B cell (primary cell): ENCODE data around the gene TRIM31. TPM values are rescaled to one million over a fixed set of nuclear protein-coding genes. Genes with fewer than 3 reads are reported as not detected.

Source experiments
- ATAC-seq: fragments of 200-7000 bp; cut with Tn5 transposase; one replicate; pipeline ENCODE4 v1.10.0; 2021; ENCODE audit warnings: low read depth, mild to moderate bottlenecking, moderate number of reproducible peaks, moderate library complexity
- CTCF ChIA-PET: fragments of 350-600 bp; sonication (Branson Sonifier 250); formaldehyde crosslinking; loops from one replicate; lab custom pipeline; 2021; ENCODE audit warnings: antibody characterized with exemption, inconsistent platforms; lab: Charles Lee
- POLR2A ChIA-PET: fragments of 350-600 bp; sonication (Branson Sonifier 250); formaldehyde crosslinking; loops from one replicate; lab custom pipeline; 2021; ENCODE audit warnings: antibody characterized with exemption; lab: Charles Lee
- DNase-seq: peaks from one replicate; pipeline ENCODE4 v3.0.0; 2013
- H2AFZ ChIP-seq: 2 replicates; pipeline ENCODE4 v1.6.1; 2012; ENCODE audit warnings: mild to moderate bottlenecking, low read depth, low read length; ENCODE audit not compliant: insufficient read depth, poor library complexity, severe bottlenecking
- H3K27ac ChIP-seq, 2 donors: 1 replicate in 1 of 2; 2 replicates in 1 of 2; pipeline ENCODE4 v1.5.1; 2012 to 2013; ENCODE audit warnings: low read length in 2 of 2, mild to moderate bottlenecking in 2 of 2, moderate library complexity in 1 of 2
- H3K27me3 ChIP-seq, 4 experiments: fragments of 200-600 bp in 1 of 4; sonication (generic) in 1 of 4; replicated peaks in 1 of 4; 1 replicate in 2 of 4; 2 replicates in 2 of 4; pipeline versions ENCODE4 v1.6.1 to v1.7.0; 2013 to 2016; ENCODE audit warnings: low read length in 3 of 4, mild to moderate bottlenecking in 2 of 4, mixed read lengths in 1 of 4, moderate library complexity in 1 of 4; ENCODE audit not compliant: insufficient read depth in 4 of 4, control insufficient read depth in 3 of 4; ENCODE audit errors: control extremely low read depth in 1 of 4
- H3K36me3 ChIP-seq, 2 experiments: replicated peaks in 1 of 2; 1 replicate in 1 of 2; 2 replicates in 1 of 2; pipeline versions ENCODE4 v1.6.1 to v1.7.1; 2013; ENCODE audit warnings: low read length in 1 of 2; ENCODE audit not compliant: insufficient read depth in 2 of 2, control insufficient read depth in 1 of 2; ENCODE audit errors: control extremely low read depth in 1 of 2, extremely low read depth in 1 of 2
- H3K4me1 ChIP-seq, 2 donors: fragments of 200-600 bp in 1 of 2; sonication (generic) in 1 of 2; 1 replicate in 1 of 2; 2 replicates in 1 of 2; pipeline versions ENCODE4 v1.5.1 to v1.6.1; 2013 to 2017; ENCODE audit warnings: low read length in 2 of 2; ENCODE audit not compliant: control insufficient read depth in 2 of 2, insufficient read depth in 2 of 2
- H3K4me2 ChIP-seq: replicated peaks from 2 replicates; pipeline ENCODE3; 2012; ENCODE audit warnings: mild to moderate bottlenecking, low read depth, low read length; ENCODE audit not compliant: poor library complexity, severe bottlenecking
- H3K4me3 ChIP-seq, 5 experiments: fragments of 200-600 bp in 1 of 5; sonication (generic) in 1 of 5; 1 replicate in 3 of 5; 2 replicates in 2 of 5; pipeline versions ENCODE4 v1.5.1 to v1.7.0; 2011 to 2016; ENCODE audit warnings: low read length in 4 of 5, mild to moderate bottlenecking in 4 of 5, low read depth in 2 of 5, control low read depth in 1 of 5, moderate library complexity in 1 of 5; ENCODE audit not compliant: insufficient read depth in 1 of 5; ENCODE audit errors: control extremely low read depth in 1 of 5, extremely low read depth in 1 of 5
- H3K79me2 ChIP-seq: fragments of 200-600 bp; sonication (generic); one replicate; pipeline ENCODE4 v1.6.0; 2016; ENCODE audit warnings: low read length; ENCODE audit not compliant: control insufficient read depth, insufficient read depth
- H3K9ac ChIP-seq: fragments of 200-600 bp; sonication (generic); 2 replicates; pipeline ENCODE4 v1.6.1; 2017; ENCODE audit warnings: mild to moderate bottlenecking, low read length, moderate library complexity
- H3K9me3 ChIP-seq, 3 donors: one replicate each; pipeline versions ENCODE4 v1.6.1 to v1.7.1; 2013; ENCODE audit warnings: low read length in 2 of 3; ENCODE audit not compliant: control insufficient read depth in 2 of 3, insufficient read depth in 1 of 3; ENCODE audit errors: control extremely low read depth in 1 of 3
- H4K20me1 ChIP-seq: 2 replicates; pipeline ENCODE4 v1.6.0; 2012; ENCODE audit warnings: mild to moderate bottlenecking, low read length; ENCODE audit not compliant: insufficient read depth, control insufficient read depth, poor library complexity, severe bottlenecking
- H3K27ac Mint-ChIP-seq: one replicate; pipeline ENCODE4 v1.8.0; 2021; ENCODE audit warnings: mixed read lengths
- H3K27me3 Mint-ChIP-seq: one replicate; pipeline ENCODE4 v1.8.0; 2021; ENCODE audit warnings: mixed read lengths
- H3K4me1 Mint-ChIP-seq: one replicate; pipeline ENCODE4 v1.8.0; 2021; ENCODE audit warnings: mixed read lengths
- H3K4me3 Mint-ChIP-seq: one replicate; pipeline ENCODE4 v1.8.0; 2021; ENCODE audit warnings: mixed read lengths
- H3K9me3 Mint-ChIP-seq: one replicate; pipeline ENCODE4 v1.8.0; 2022; ENCODE audit warnings: mixed read lengths; ENCODE audit not compliant: insufficient read depth
- EZH2 ChIP-seq: IDR thresholded peaks from 2 replicates; pipeline ENCODE4 v1.6.1; 2012; ENCODE audit warnings: borderline replicate concordance, low read depth, mild to moderate bottlenecking, moderate library complexity, low read length; ENCODE audit not compliant: insufficient read depth, poor library complexity, severe bottlenecking
- WGBS: methylation state at CpG from one replicate; pipeline ENCODE4 v1.1.5; 2013; ENCODE audit warnings: missing lambda C conversion rate; ENCODE audit not compliant: insufficient coverage; 5-methylcytosine and 5-hydroxymethylcytosine counted together
- intact Hi-C: fragments of 100-400 bp; cut with micrococcal nuclease; formaldehyde crosslinking; loops from one replicate; pipeline ENCODE4 v1.10.0; 2022
- polyA plus RNA-seq: library from polyadenylated mRNA; depleted of rRNA; stranded (reverse); fragments of >200 nt; gene quantifications from 2 replicates; pipeline ENCODE4 v1.2.3, GENCODE V29; 2012
- total RNA-seq, 2 donors: library from RNA; stranded (reverse); fragments of 120-200 nt in 1 of 2; gene quantifications; 1 replicate in 1 of 2; 2 replicates in 1 of 2; pipeline versions ENCODE4 v1.2.3 to v1.2.4, GENCODE V29; 2013 to 2022
- TF ChIP-seq, protein P1 (sequence below): fragments of 200-600 bp; IDR thresholded peaks from one replicate; pipeline ENCODE4 v1.8.0; 2022; ENCODE audit warnings: antibody characterized with exemption, mild to moderate bottlenecking

TRIM31 gene
- total and polyA plus RNA-seq, 2 donors (not counting 1 experiment from before 2014, with no cell fraction given): not detected

DNA sequence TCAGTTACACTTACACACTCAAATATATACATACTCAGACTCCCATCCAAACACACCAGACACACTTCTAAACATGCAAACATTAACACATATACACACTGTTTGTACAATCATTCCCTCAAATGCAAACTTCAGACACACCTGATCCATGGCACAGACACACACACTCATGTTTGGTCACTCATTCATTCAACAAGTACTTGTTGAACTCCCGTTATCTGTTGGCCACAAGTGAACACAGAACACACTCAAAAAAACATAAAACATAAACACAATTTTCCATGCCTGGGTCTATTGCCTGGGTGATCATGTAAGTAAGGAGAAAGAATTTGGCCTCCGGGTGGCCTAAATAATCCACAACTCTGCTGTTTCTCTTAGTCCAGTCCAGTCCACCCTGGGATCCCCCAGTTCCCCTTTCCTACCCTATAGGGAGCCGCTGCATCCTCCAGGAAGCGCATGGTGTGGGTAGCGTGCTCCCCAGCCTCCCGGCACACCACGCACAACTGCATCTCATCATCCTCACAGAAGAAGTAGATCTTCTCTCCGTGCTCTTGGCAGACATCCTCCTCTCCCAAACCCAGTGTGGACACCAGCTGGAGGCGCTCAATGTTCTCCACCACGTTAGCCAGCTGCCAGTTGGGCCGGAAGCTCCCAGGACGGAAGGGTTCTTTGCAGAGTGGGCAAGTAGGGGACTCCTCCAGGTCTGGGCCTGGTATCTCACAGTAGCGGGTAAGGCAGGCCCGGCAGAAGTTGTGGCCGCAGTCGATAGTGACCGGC, 47.3 kb upstream of the TRIM31 start:
- Histone ChIP-seq H3K9me3 (peaks cover 0 to 3% (median 0%) of the 10 kb centered on the region in 3 donors), H2AFZ (no peak overlapping the region), H3K4me3 (no peak overlapping the region), H3K9ac (no peak overlapping the region), H3K36me3 (no peaks in the 10 kb centered on the region), H4K20me1 (no peaks in the 10 kb centered on the region), H3K27ac (no peak overlapping the region), H3K79me2 (no peaks in the 10 kb centered on the region), H3K4me1 (no peaks in the 10 kb centered on the region), H3K27me3 (peaks cover 0 to 22% (median 6%) of the 10 kb centered on the region in 4 experiments), H3K4me2 (no peak overlapping the region)
- DNase-seq (no peak), ATAC-seq (no peak)
- CTCF ChIA-PET: no interaction called here
- 95% methylated on average over 13 of the region's 17 CpGs for WGBS
- Mint-ChIP-seq H3K4me1 (no peaks in the 10 kb centered on the region), H3K27me3 (peaks cover 39% of the 10 kb centered on the region), H3K27ac (no peak overlapping the region), H3K4me3 (no peak overlapping the region), H3K9me3 (no peaks in the 10 kb centered on the region)
- POLR2A ChIA-PET: no interaction called here
- intact Hi-C loops: no loop called here
- no peak for TF ChIP-seq EZH2
- TF ChIP-seq, protein P1, sequence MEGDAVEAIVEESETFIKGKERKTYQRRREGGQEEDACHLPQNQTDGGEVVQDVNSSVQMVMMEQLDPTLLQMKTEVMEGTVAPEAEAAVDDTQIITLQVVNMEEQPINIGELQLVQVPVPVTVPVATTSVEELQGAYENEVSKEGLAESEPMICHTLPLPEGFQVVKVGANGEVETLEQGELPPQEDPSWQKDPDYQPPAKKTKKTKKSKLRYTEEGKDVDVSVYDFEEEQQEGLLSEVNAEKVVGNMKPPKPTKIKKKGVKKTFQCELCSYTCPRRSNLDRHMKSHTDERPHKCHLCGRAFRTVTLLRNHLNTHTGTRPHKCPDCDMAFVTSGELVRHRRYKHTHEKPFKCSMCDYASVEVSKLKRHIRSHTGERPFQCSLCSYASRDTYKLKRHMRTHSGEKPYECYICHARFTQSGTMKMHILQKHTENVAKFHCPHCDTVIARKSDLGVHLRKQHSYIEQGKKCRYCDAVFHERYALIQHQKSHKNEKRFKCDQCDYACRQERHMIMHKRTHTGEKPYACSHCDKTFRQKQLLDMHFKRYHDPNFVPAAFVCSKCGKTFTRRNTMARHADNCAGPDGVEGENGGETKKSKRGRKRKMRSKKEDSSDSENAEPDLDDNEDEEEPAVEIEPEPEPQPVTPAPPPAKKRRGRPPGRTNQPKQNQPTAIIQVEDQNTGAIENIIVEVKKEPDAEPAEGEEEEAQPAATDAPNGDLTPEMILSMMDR: no peak

DNA sequence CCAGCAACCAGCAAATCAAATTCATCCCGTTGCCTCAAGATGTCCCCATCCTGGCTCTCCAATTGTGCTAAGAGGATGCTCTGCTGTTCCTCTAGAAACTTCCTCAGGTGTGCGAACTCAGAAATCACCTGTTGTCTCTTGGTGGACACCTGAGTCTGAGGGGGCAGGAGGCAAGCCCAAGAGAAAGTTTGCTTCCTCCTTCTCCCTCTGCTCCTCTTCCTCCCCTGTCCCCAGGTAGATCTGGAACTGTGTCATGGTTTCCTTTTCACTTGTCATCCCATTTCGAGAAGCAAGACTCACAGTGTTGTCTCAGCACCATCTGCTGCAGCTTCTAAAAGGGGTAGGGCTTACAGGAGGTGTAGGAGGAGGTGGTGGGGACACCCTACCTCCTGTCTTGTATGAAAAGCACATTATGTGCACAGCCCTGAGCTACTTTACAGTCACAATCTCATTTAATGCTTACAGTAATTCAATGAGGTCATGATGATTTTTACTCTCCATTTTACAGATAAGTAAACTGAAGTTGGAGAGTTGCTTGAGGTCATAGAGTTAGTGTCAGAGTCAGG, 45.7 kb upstream of the TRIM31 start:
- Histone ChIP-seq H3K79me2 (no peaks in the 10 kb centered on the region), H3K27me3 (peaks cover 0 to 27% (median 10%) of the 10 kb centered on the region in 4 experiments), H4K20me1 (no peaks in the 10 kb centered on the region), H3K9ac (no peak overlapping the region), H3K4me2 (no peak overlapping the region), H3K9me3 (no peaks in the 10 kb centered on the region), H3K4me3 (no peak overlapping the region), H3K27ac (no peak overlapping the region), H2AFZ (no peak overlapping the region), H3K4me1 (no peaks in the 10 kb centered on the region), H3K36me3 (no peaks in the 10 kb centered on the region)
- Mint-ChIP-seq H3K4me3 (no peak overlapping the region), H3K27ac (no peak overlapping the region), H3K27me3 (peaks cover 37% of the 10 kb centered on the region), H3K9me3 (no peaks in the 10 kb centered on the region), H3K4me1 (no peaks in the 10 kb centered on the region)
- ATAC-seq (no peak), DNase-seq (no peak)
- ChIA-PET POLR2A (no interaction called here), CTCF (no interaction called here)
- intact Hi-C loops: no loop called here
- 100% methylated on average over 1 of the region's 3 CpGs for WGBS
- TF ChIP-seq EZH2: no peak
- TF ChIP-seq, protein P1: no peak
